MM.1S (cell line): Measurements from ENCODE around the gene LIPA.
"Not testable (repeated sequence)": the region's sequence is repeated elsewhere in the genome, so short reads cannot be mapped to it uniquely, and the experiment has no call there.

Experiments
- DNase-seq: peaks from one replicate; pipeline ENCODE4 v3.0.0-alpha.2; 2015
- H2AFZ ChIP-seq: fragments of 300-600 bp; sonication (generic); 2 replicates; pipeline ENCODE4 v1.6.0; 2016; ENCODE audit warnings: antibody characterized with exemption, low read length
- H3F3A ChIP-seq: fragments of 300-600 bp; sonication (generic); 2 replicates; pipeline ENCODE4 v1.6.1; 2016; ENCODE audit warnings: mild to moderate bottlenecking, antibody characterized with exemption, low read length, moderate library complexity, mixed read lengths; ENCODE audit not compliant: insufficient read depth
- H3K27ac ChIP-seq: fragments of 300-600 bp; sonication (generic); 2 replicates; pipeline ENCODE4 v1.5.1; 2016; ENCODE audit warnings: mild to moderate bottlenecking, low read length
- H3K27me3 ChIP-seq: fragments of 300-600 bp; sonication (generic); replicated peaks from 2 replicates; pipeline ENCODE4 v1.6.0; 2016; ENCODE audit warnings: low read length; ENCODE audit not compliant: insufficient read depth
- H3K36me3 ChIP-seq: fragments of 300-600 bp; sonication (generic); replicated peaks from 2 replicates; pipeline ENCODE4 v1.6.1; 2016; ENCODE audit warnings: mild to moderate bottlenecking, low read length, mixed read lengths; ENCODE audit not compliant: insufficient read depth
- H3K4me1 ChIP-seq: fragments of 300-600 bp; sonication (generic); 2 replicates; pipeline ENCODE4 v1.6.1; 2016; ENCODE audit warnings: low read length, mixed read lengths
- H3K4me2 ChIP-seq: fragments of 300-600 bp; sonication (generic); 2 replicates; pipeline ENCODE4 v1.6.0; 2016; ENCODE audit warnings: low read depth, low read length
- H3K4me3 ChIP-seq: fragments of 300-600 bp; sonication (generic); 2 replicates; pipeline ENCODE4 v1.5.1; 2016; ENCODE audit warnings: low read length, mixed read lengths
- H3K79me2 ChIP-seq: fragments of 300-600 bp; sonication (generic); 2 replicates; pipeline ENCODE4 v1.6.1; 2016; ENCODE audit warnings: mixed run types, low read length, mixed read lengths
- H3K9ac ChIP-seq: fragments of 300-600 bp; sonication (generic); 2 replicates; pipeline ENCODE4 v1.6.1; 2016; ENCODE audit warnings: low read length, mixed read lengths
- H3K9me2 ChIP-seq: fragments of 300-600 bp; sonication (generic); replicated peaks from 2 replicates; pipeline ENCODE4 v1.6.1; 2016; ENCODE audit warnings: mild to moderate bottlenecking, low read length, mixed read lengths; ENCODE audit not compliant: insufficient read depth
- H3K9me3 ChIP-seq: fragments of 300-600 bp; sonication (generic); replicated peaks from 2 replicates; pipeline ENCODE4 v1.6.1; 2016; ENCODE audit warnings: mild to moderate bottlenecking, low read length, mixed read lengths; ENCODE audit not compliant: insufficient read depth
- H4K20me1 ChIP-seq: fragments of 300-600 bp; sonication (generic); 2 replicates; pipeline ENCODE4 v1.6.1; 2016; ENCODE audit warnings: mild to moderate bottlenecking, low read length, moderate library complexity, mixed read lengths; ENCODE audit not compliant: insufficient read depth
- CTCF ChIP-seq: fragments of 300-600 bp; sonication (generic); IDR thresholded peaks from 2 replicates; pipeline ENCODE4 v1.5.1; 2016; ENCODE audit warnings: antibody characterized with exemption, low read length, mixed read lengths
- EZH2 ChIP-seq: fragments of 300-600 bp; sonication (generic); optimal IDR thresholded peaks from 2 replicates; pipeline ENCODE3; 2017; ENCODE audit warnings: low read depth, mild to moderate bottlenecking, antibody characterized with exemption, low read length, mixed read lengths
- EZH2phosphoT487 ChIP-seq: fragments of 300-600 bp; sonication (generic); IDR thresholded peaks from 2 replicates; pipeline ENCODE4 v1.6.1; 2018; ENCODE audit warnings: antibody characterized with exemption, low read length

Gene LIPA

GRCh38 chr10:89255793-89256192 is 4.2 kb upstream of the LIPA start:
- TF ChIP-seq EZH2: no peak
- no peaks in the 10 kb centered on the region for H3K36me3 ChIP-seq
- H3K4me1 ChIP-seq: peaks cover 8% of the 10 kb centered on the region; the same call in 1 of the 2 replicates
- no peak overlapping the region for H2AFZ ChIP-seq
- no peak overlapping the region for H3K9ac ChIP-seq
- no peak overlapping the region for H3K4me3 ChIP-seq
- H3K27ac ChIP-seq: no peak overlapping the region
- no peaks in the 10 kb centered on the region for H3F3A ChIP-seq
- no peaks in the 10 kb centered on the region for H3K79me2 ChIP-seq
- no peaks in the 10 kb centered on the region for H4K20me1 ChIP-seq
- H3K9me3 ChIP-seq: no peaks in the 10 kb centered on the region
- H3K4me2 ChIP-seq: no peak overlapping the region
- no peaks in the 10 kb centered on the region for H3K27me3 ChIP-seq
- no peaks in the 10 kb centered on the region for H3K9me2 ChIP-seq
- DNase-seq: no peak

- not testable (repeated sequence) for H4K20me1 ChIP-seq, H3K36me3 ChIP-seq, H3K4me3 ChIP-seq, H3K27ac ChIP-seq, H3K9me2 ChIP-seq, H2AFZ ChIP-seq, H3K4me2 ChIP-seq, H3F3A ChIP-seq, H3K9ac ChIP-seq, H3K4me1 ChIP-seq, DNase-seq, H3K79me2 ChIP-seq, H3K27me3 ChIP-seq, H3K9me3 ChIP-seq
Measured at GRCh38 chr10:89255091-89255579, 3.6 kb upstream of the LIPA start.

GRCh38 chr10:89252225-89252585 is 630 bp upstream of the LIPA start:
- Histone ChIP-seq H3K27me3 (no peaks in the 10 kb centered on the region), H3K36me3 (no peaks in the 10 kb centered on the region), H3K4me1 (0 out of 2 replicates have a peak, but pooled peaks cover 4% of the 10 kb centered on the region), H4K20me1 (no peaks in the 10 kb centered on the region), H3F3A (no peaks in the 10 kb centered on the region), H3K4me2 (no peak overlapping the region), H3K79me2 (no peaks in the 10 kb centered on the region), H3K27ac (no peak overlapping the region), H3K9ac (no peak overlapping the region), H3K9me2 (no peaks in the 10 kb centered on the region), H3K4me3 (no peak overlapping the region), H2AFZ (no peak overlapping the region), H3K9me3 (no peaks in the 10 kb centered on the region)
- DNase-seq: no peak
- TF ChIP-seq EZH2 (no peak), CTCF (no peak), EZH2phosphoT487 (no peak)

- Histone ChIP-seq H3K27me3 (no peaks in the 10 kb centered on the region), H2AFZ (peak overlapping the region; percentile 86), H3K36me3 (no peaks in the 10 kb centered on the region), H3K4me3 (peak overlapping the region; percentile 80), H4K20me1 (no peaks in the 10 kb centered on the region), H3K79me2 (no peaks in the 10 kb centered on the region), H3K9ac (peak overlapping the region; percentile 44; the same call in 1 of the 2 replicates), H3K9me3 (no peaks in the 10 kb centered on the region), H3F3A (no peaks in the 10 kb centered on the region), H3K4me2 (peak overlapping the region; percentile 82), H3K27ac (no peak overlapping the region), H3K4me1 (0 out of 2 replicates have a peak, but pooled peaks cover 4% of the 10 kb centered on the region), H3K9me2 (no peaks in the 10 kb centered on the region)
- no peak for DNase-seq
- no peak for TF ChIP-seq EZH2
- no peak for TF ChIP-seq CTCF
- TF ChIP-seq EZH2phosphoT487: no peak
Measured at GRCh38 chr10:89250865-89251408, 638 bp downstream of the LIPA start.
